ENCODE data around the gene PAEP.

PAEP gene

GRCh38 chr9:135577256-135577655 lies 15.7 kb downstream of the PAEP start:
- no peak for TF ChIP-seq CTCF (IDR thresholded peaks at IDR 0.05; ENCODE audit: low read depth, low read length)
- H3K4me3 ChIP-seq (ENCODE audit: low read depth, low read length): no peak overlapping the region

- no peak overlapping the region for H3K4me3 ChIP-seq (ENCODE audit: low read depth, low read length)
- TF ChIP-seq CTCF (IDR thresholded peaks at IDR 0.05; ENCODE audit: low read depth, low read length): no peak
Observed at GRCh38 chr9:135579356-135579755, 17.8 kb downstream of the PAEP start.

GRCh38 chr9:135579889-135580660 lies 18.5 kb downstream of the PAEP start:
- no peak for TF ChIP-seq CTCF (IDR thresholded peaks at IDR 0.05; ENCODE audit: low read depth, low read length)
- no peak overlapping the region for H3K4me3 ChIP-seq (ENCODE audit: low read depth, low read length)

- no peak overlapping the region for H3K4me3 ChIP-seq (ENCODE audit: low read depth, low read length)
- no peak for TF ChIP-seq CTCF (IDR thresholded peaks at IDR 0.05; ENCODE audit: low read depth, low read length)
Observed at GRCh38 chr9:135580664-135581380, 19.3 kb downstream of the PAEP start.

GRCh38 chr9:135581636-135582426 lies 20.3 kb downstream of the PAEP start:
- no peak overlapping the region for H3K4me3 ChIP-seq (ENCODE audit: low read depth, low read length)
- TF ChIP-seq CTCF (IDR thresholded peaks at IDR 0.05; ENCODE audit: low read depth, low read length): no peak

GRCh38 chr9:135582541-135582940 lies 21.0 kb downstream of the PAEP start:
- no peak overlapping the region for H3K4me3 ChIP-seq (ENCODE audit: low read depth, low read length)
- no peak for TF ChIP-seq CTCF (IDR thresholded peaks at IDR 0.05; ENCODE audit: low read depth, low read length)

All from WI38 (cell line).